ENCODE data around the gene GUCY2D.
A peak's percentile ranks its signal among the peaks of the same experiment; 100 is the strongest.

GUCY2D gene

GRCh38 chr17:8039611-8040168 lies 37.3 kb downstream of the GUCY2D start:
- no peaks in the 10 kb centered on the region for H3K36me3 ChIP-seq (ENCODE audit: insufficient read depth, low read length)
- no peaks in the 10 kb centered on the region for H4K20me1 ChIP-seq (ENCODE audit: insufficient read depth, low read length, poor library complexity, severe bottlenecking)
- H3K79me2 ChIP-seq (ENCODE audit: insufficient read depth, low read length) = no peaks in the 10 kb centered on the region
- TF ChIP-seq CTCF (conservative IDR thresholded peaks at IDR 0.05; ENCODE audit: low read length) (no peak), EZH2phosphoT487 (IDR thresholded peaks at IDR 0.05; ENCODE audit: borderline replicate concordance) (no peak)
- H3K4me2 ChIP-seq (ENCODE audit: low read depth, low read length, poor library complexity, severe bottlenecking) = no peak overlapping the region
- H3K4me1 ChIP-seq (ENCODE audit: insufficient read depth, low read length, poor library complexity, severe bottlenecking) = peaks cover 5% of the 10 kb centered on the region
- no peaks in the 10 kb centered on the region for H3F3A ChIP-seq (ENCODE audit: low read depth)
- no peak overlapping the region for H3K4me3 ChIP-seq (ENCODE audit: low read length, poor library complexity, severe bottlenecking)
- H3K9me2 ChIP-seq (replicated peaks; ENCODE audit: low read depth, low read length) = no peaks in the 10 kb centered on the region
- no peak overlapping the region for H2AFZ ChIP-seq (ENCODE audit: low read length)
- no peak overlapping the region for H3K9ac ChIP-seq (ENCODE audit: low read depth, low read length, poor library complexity, severe bottlenecking)
- no peaks in the 10 kb centered on the region for H3K9me3 ChIP-seq (ENCODE audit: insufficient read depth, low read depth, low read length)
- H3K27me3 ChIP-seq (ENCODE audit: insufficient read depth, low read length, poor library complexity, severe bottlenecking) = no peaks in the 10 kb centered on the region

GRCh38 chr17:8041249-8041928 lies 39.0 kb downstream of the GUCY2D start:
- Histone ChIP-seq H4K20me1 (ENCODE audit: insufficient read depth, low read length, poor library complexity, severe bottlenecking) (no peaks in the 10 kb centered on the region), H3F3A (ENCODE audit: low read depth) (no peaks in the 10 kb centered on the region), H3K4me2 (ENCODE audit: low read depth, low read length, poor library complexity, severe bottlenecking) (peak overlapping the region; percentile 12), H3K4me3 (ENCODE audit: low read length, poor library complexity, severe bottlenecking) (no peak overlapping the region), H3K79me2 (ENCODE audit: insufficient read depth, low read length) (no peaks in the 10 kb centered on the region), H2AFZ (ENCODE audit: low read length) (no peak overlapping the region), H3K9me3 (ENCODE audit: insufficient read depth, low read depth, low read length) (no peaks in the 10 kb centered on the region), H3K9ac (ENCODE audit: low read depth, low read length, poor library complexity, severe bottlenecking) (no peak overlapping the region), H3K4me1 (ENCODE audit: insufficient read depth, low read length, poor library complexity, severe bottlenecking) (peaks cover 5% of the 10 kb centered on the region), H3K27me3 (ENCODE audit: insufficient read depth, low read length, poor library complexity, severe bottlenecking) (no peaks in the 10 kb centered on the region), H3K9me2 (replicated peaks; ENCODE audit: low read depth, low read length) (no peaks in the 10 kb centered on the region), H3K36me3 (ENCODE audit: insufficient read depth, low read length) (no peaks in the 10 kb centered on the region)
- TF ChIP-seq CTCF (conservative IDR thresholded peaks at IDR 0.05; ENCODE audit: low read length) = peak; percentile 83
- no peak for TF ChIP-seq EZH2phosphoT487 (IDR thresholded peaks at IDR 0.05; ENCODE audit: borderline replicate concordance)

- H3K9me3 ChIP-seq (ENCODE audit: insufficient read depth, low read depth, low read length) = no peaks in the 10 kb centered on the region
- H3K9ac ChIP-seq (ENCODE audit: low read depth, low read length, poor library complexity, severe bottlenecking) = no peak overlapping the region
- H3K36me3 ChIP-seq (ENCODE audit: insufficient read depth, low read length) = no peaks in the 10 kb centered on the region
- no peak overlapping the region for H3K4me3 ChIP-seq (ENCODE audit: low read length, poor library complexity, severe bottlenecking)
- H2AFZ ChIP-seq (ENCODE audit: low read length) = peak overlapping the region; percentile 72; the same call in 1 of the 2 replicates
- TF ChIP-seq EZH2phosphoT487 (IDR thresholded peaks at IDR 0.05; ENCODE audit: borderline replicate concordance) = no peak
- TF ChIP-seq CTCF (conservative IDR thresholded peaks at IDR 0.05; ENCODE audit: low read length) = no peak
- H3K79me2 ChIP-seq (ENCODE audit: insufficient read depth, low read length) = no peaks in the 10 kb centered on the region
- no peaks in the 10 kb centered on the region for H3K9me2 ChIP-seq (replicated peaks; ENCODE audit: low read depth, low read length)
- peaks cover 5% of the 10 kb centered on the region for H3K4me1 ChIP-seq (ENCODE audit: insufficient read depth, low read length, poor library complexity, severe bottlenecking)
- no peaks in the 10 kb centered on the region for H4K20me1 ChIP-seq (ENCODE audit: insufficient read depth, low read length, poor library complexity, severe bottlenecking)
- H3K4me2 ChIP-seq (ENCODE audit: low read depth, low read length, poor library complexity, severe bottlenecking) = peak overlapping the region; percentile 7
- no peaks in the 10 kb centered on the region for H3K27me3 ChIP-seq (ENCODE audit: insufficient read depth, low read length, poor library complexity, severe bottlenecking)
- no peaks in the 10 kb centered on the region for H3F3A ChIP-seq (ENCODE audit: low read depth)
These were observed 39.6 kb downstream of the GUCY2D start for GRCh38 chr17:8041979-8042378.

Measured in Loucy (cell line).